H1 (cell line): ENCODE measurements around the gene SIAH3. TPM values are rescaled to one million over a fixed set of nuclear protein-coding genes. Genes with fewer than 3 reads are reported as not detected.

Experiments
- CTCF ChIA-PET: fragments of 300-600 bp; sonication (Branson Sonifier 250); formaldehyde crosslinking; loops from one replicate; lab custom pipeline; 2021; ENCODE audit not compliant: partially characterized antibody; lab: Charles Lee
- POLR2A ChIA-PET: fragments of 300-600 bp; sonication (Branson Sonifier 250); formaldehyde crosslinking; loops from one replicate; lab custom pipeline; 2021; ENCODE audit warnings: inconsistent platforms; ENCODE audit not compliant: partially characterized antibody; lab: Charles Lee
- DNase-seq, 2 experiments: peaks; one replicate each; pipeline versions ENCODE4 v3.0.0 to v3.0.0-alpha.2; 2010 to 2022; ENCODE audit warnings: low spot score in 2 of 2, low read depth in 1 of 2, mixed read lengths in 1 of 2
- FAIRE-seq: peaks from 2 replicates; lab custom pipeline; 2011; peaks lifted over from hg19 to GRCh38; lab: Jason Lieb, UNC
- H2AFZ ChIP-seq: 2 replicates; pipeline ENCODE4 v1.8.1; 2012; ENCODE audit warnings: low read length, inconsistent platforms
- H2AK5ac ChIP-seq: 2 replicates; pipeline ENCODE4 v1.6.1; 2013; ENCODE audit warnings: low read depth, low read length
- H2BK120ac ChIP-seq: replicated peaks from 2 replicates; pipeline ENCODE3; 2013; ENCODE audit warnings: low read depth, low read length, inconsistent platforms
- H2BK12ac ChIP-seq: 2 replicates; pipeline ENCODE4 v1.6.1; 2013; ENCODE audit warnings: low read depth, low read length
- H2BK15ac ChIP-seq: 2 replicates; pipeline ENCODE4 v1.6.1; 2013; ENCODE audit warnings: low read length
- H2BK20ac ChIP-seq: 2 replicates; pipeline ENCODE4 v1.6.1; 2013; ENCODE audit warnings: low read length
- H2BK5ac ChIP-seq: 2 replicates; pipeline ENCODE4 v1.6.1; 2013; ENCODE audit warnings: low read depth, low read length
- H3K14ac ChIP-seq: 2 replicates; pipeline ENCODE4 v1.6.1; 2013; ENCODE audit warnings: inconsistent platforms; ENCODE audit not compliant: insufficient read length
- H3K18ac ChIP-seq: 2 replicates; pipeline ENCODE4 v1.6.1; 2013; ENCODE audit warnings: low read length; ENCODE audit errors: extremely low read depth
- H3K23ac ChIP-seq: 2 replicates; pipeline ENCODE4 v1.6.1; 2013; ENCODE audit warnings: inconsistent platforms; ENCODE audit not compliant: insufficient read length
- H3K23me2 ChIP-seq: 2 replicates; pipeline ENCODE4 v1.6.1; 2013; ENCODE audit warnings: low read depth, low read length
- H3K27ac ChIP-seq: 2 replicates; pipeline ENCODE4 v1.6.1; 2011; ENCODE audit warnings: low read depth, low read length, inconsistent platforms
- H3K27me3 ChIP-seq, 4 experiments: replicated peaks in 1 of 4; 1 replicate in 1 of 4; 2 replicates in 3 of 4; pipeline versions ENCODE4 v1.6.1 to v1.8.1; 2011 to 2013; ENCODE audit warnings: low read length in 3 of 4, mild to moderate bottlenecking in 3 of 4, inconsistent platforms in 2 of 4, mixed read lengths in 2 of 4, moderate library complexity in 1 of 4; ENCODE audit not compliant: control insufficient read depth in 3 of 4, insufficient read depth in 3 of 4; ENCODE audit errors: extremely low read depth in 1 of 4
- H3K36me3 ChIP-seq, 4 experiments: 2 replicates each; pipeline versions ENCODE4 v1.6.1 to v1.8.1; 2011 to 2013; ENCODE audit warnings: mild to moderate bottlenecking in 4 of 4, low read length in 3 of 4, moderate library complexity in 2 of 4, control low read depth in 1 of 4, inconsistent platforms in 1 of 4; ENCODE audit not compliant: insufficient read depth in 4 of 4, control insufficient read depth in 2 of 4
- H3K4ac ChIP-seq: replicated peaks from 2 replicates; pipeline ENCODE3; 2013; ENCODE audit warnings: low read length, low read depth, mixed read lengths, inconsistent platforms; ENCODE audit not compliant: insufficient read length
- H3K4me1 ChIP-seq, 4 experiments: replicated peaks in 1 of 4; 1 replicate in 1 of 4; 2 replicates in 3 of 4; pipeline versions ENCODE4 v1.6.1 to v1.8.1; 2011 to 2013; ENCODE audit warnings: low read length in 3 of 4, inconsistent platforms in 2 of 4, mixed read lengths in 1 of 4; ENCODE audit not compliant: insufficient read depth in 4 of 4, control insufficient read depth in 3 of 4
- H3K4me2 ChIP-seq, 2 experiments: 2 replicates each; pipeline versions ENCODE4 v1.6.1 to v1.8.1; 2011 to 2013; ENCODE audit warnings: low read depth in 2 of 2, low read length in 2 of 2, control low read depth in 1 of 2, inconsistent platforms in 1 of 2, mild to moderate bottlenecking in 1 of 2; ENCODE audit not compliant: insufficient read depth in 1 of 2
- H3K4me3 ChIP-seq, 4 experiments: fragments of 200-600, 300-600 bp in 1 of 4; sonication (generic), shearing (Covaris generic), sonication (Bioruptor Twin) in 1 of 4; 2 replicates each; pipeline versions ENCODE4 v1.5.1 to v1.8.1; 2011 to 2016; ENCODE audit warnings: low read length in 4 of 4, low read depth in 3 of 4, control low read depth in 2 of 4, inconsistent platforms in 2 of 4, mild to moderate bottlenecking in 2 of 4, mixed read lengths in 1 of 4, moderate library complexity in 1 of 4; ENCODE audit not compliant: insufficient read depth in 2 of 4; ENCODE audit errors: extremely low read depth in 1 of 4
- H3K56ac ChIP-seq: replicated peaks from 2 replicates; pipeline ENCODE3; 2013; ENCODE audit warnings: low read depth, mild to moderate bottlenecking, mixed read lengths, low read length, inconsistent platforms; ENCODE audit not compliant: insufficient read length
- H3K79me1 ChIP-seq: 2 replicates; pipeline ENCODE4 v1.6.1; 2013; ENCODE audit warnings: low read depth, low read length, control low read depth
- H3K79me2 ChIP-seq, 2 experiments: 2 replicates each; pipeline versions ENCODE4 v1.6.1 to v1.8.1; 2012 to 2013; ENCODE audit warnings: low read length in 2 of 2, mild to moderate bottlenecking in 2 of 2, inconsistent platforms in 1 of 2; ENCODE audit not compliant: insufficient read depth in 2 of 2, control insufficient read depth in 1 of 2
- H3K9ac ChIP-seq, 4 experiments: replicated peaks in 1 of 4; 1 replicate in 1 of 4; 2 replicates in 3 of 4; pipeline versions ENCODE4 v1.6.1 to v1.8.1; 2011 to 2013; ENCODE audit warnings: low read depth in 3 of 4, low read length in 3 of 4, control low read depth in 2 of 4, mild to moderate bottlenecking in 2 of 4, moderate library complexity in 2 of 4, inconsistent platforms in 1 of 4; ENCODE audit errors: extremely low read depth in 1 of 4
- H3K9me3 ChIP-seq, 2 experiments: 2 replicates each; pipeline versions ENCODE4 v1.6.1 to v1.8.1; 2012 to 2013; ENCODE audit warnings: mild to moderate bottlenecking in 2 of 2, moderate library complexity in 2 of 2, control low read depth in 1 of 2, inconsistent platforms in 1 of 2, low read depth in 1 of 2, low read length in 1 of 2, mixed read lengths in 1 of 2; ENCODE audit not compliant: insufficient read depth in 2 of 2
- H4K20me1 ChIP-seq, 2 experiments: replicated peaks in 1 of 2; 2 replicates each; pipeline versions ENCODE3 to v1.8.1; 2011 to 2013; ENCODE audit warnings: inconsistent platforms in 2 of 2, low read length in 2 of 2, mild to moderate bottlenecking in 1 of 2; ENCODE audit not compliant: insufficient read depth in 2 of 2, control insufficient read depth in 1 of 2
- H4K5ac ChIP-seq: 2 replicates; pipeline ENCODE4 v1.6.1; 2013; ENCODE audit warnings: low read length, low read depth, mixed read lengths, inconsistent platforms; ENCODE audit not compliant: insufficient read length
- H4K8ac ChIP-seq: 2 replicates; pipeline ENCODE4 v1.8.0; 2013; ENCODE audit warnings: mild to moderate bottlenecking, moderate library complexity, low read length, inconsistent platforms; ENCODE audit not compliant: insufficient read depth; ENCODE audit errors: extremely low read depth
- H4K91ac ChIP-seq: replicated peaks from 2 replicates; pipeline ENCODE3; 2013; ENCODE audit warnings: low read length, mixed read lengths, inconsistent platforms; ENCODE audit not compliant: insufficient read length
- BCL11A ChIP-seq, 2 experiments: IDR thresholded peaks; one replicate each; pipeline ENCODE4 v1.6.1; 2011; ENCODE audit warnings: low read depth in 2 of 2, low read length in 2 of 2, mild to moderate bottlenecking in 2 of 2
- CEBPB ChIP-seq: IDR thresholded peaks from 2 replicates; pipeline ENCODE4 v1.6.1; 2012; ENCODE audit warnings: low read depth, low read length
- CREB1 ChIP-seq: IDR thresholded peaks from 2 replicates; pipeline ENCODE4 v1.6.1; 2012; ENCODE audit warnings: inconsistent platforms
- CTBP2 ChIP-seq: IDR thresholded peaks from 2 replicates; pipeline ENCODE4 v1.7.0; 2011; ENCODE audit warnings: borderline replicate concordance, mild to moderate bottlenecking, moderate library complexity, mixed read lengths, low read length; ENCODE audit not compliant: insufficient read depth, insufficient read length
- EGR1 ChIP-seq: IDR thresholded peaks from 2 replicates; pipeline ENCODE4 v1.6.1; 2011; ENCODE audit warnings: low read depth, low read length, borderline replicate concordance
- EZH2 ChIP-seq: fragments of 200-600 bp; sonication (generic); IDR thresholded peaks from 2 replicates; pipeline ENCODE4 v1.7.1; 2012; ENCODE audit warnings: low read depth, mild to moderate bottlenecking, moderate library complexity, low read length, inconsistent platforms; ENCODE audit not compliant: severe bottlenecking
- MAX ChIP-seq: IDR thresholded peaks from 2 replicates; pipeline ENCODE4 v1.6.1; 2012; ENCODE audit warnings: inconsistent platforms
- NANOG ChIP-seq: IDR thresholded peaks from 2 replicates; pipeline ENCODE4 v1.6.1; 2011; ENCODE audit warnings: low read length, low read depth, mild to moderate bottlenecking, inconsistent platforms; ENCODE audit not compliant: insufficient read depth, poor library complexity, severe bottlenecking
- POLR2A ChIP-seq, 2 experiments: IDR thresholded peaks; 1 replicate in 1 of 2; 2 replicates in 1 of 2; pipeline ENCODE4 v1.6.1; 2011; ENCODE audit warnings: low read depth in 2 of 2, low read length in 2 of 2, mild to moderate bottlenecking in 2 of 2; ENCODE audit errors: control extremely low read depth in 1 of 2
- SIRT6 ChIP-seq: IDR thresholded peaks from one replicate; pipeline ENCODE4 v1.7.1; 2012; ENCODE audit warnings: low read length, inconsistent platforms
- SP2 ChIP-seq: IDR thresholded peaks from 2 replicates; pipeline ENCODE4 v1.6.1; 2012; ENCODE audit warnings: mild to moderate bottlenecking, low read length, inconsistent platforms
- SUZ12 ChIP-seq: fragments of 200-600 bp; sonication (generic); IDR thresholded peaks from 2 replicates; pipeline ENCODE4 v1.6.1; 2012; ENCODE audit warnings: mild to moderate bottlenecking, inconsistent platforms, low read length, moderate library complexity, mixed read lengths
- TAF1 ChIP-seq: IDR thresholded peaks from 2 replicates; pipeline ENCODE4 v1.6.1; 2011; ENCODE audit warnings: mild to moderate bottlenecking, low read depth, low read length
- TBP ChIP-seq: IDR thresholded peaks from 2 replicates; pipeline ENCODE4 v1.6.1; 2011; ENCODE audit warnings: low read depth, low read length, improper control_type of control experiment
- TCF12 ChIP-seq: IDR thresholded peaks from 2 replicates; pipeline ENCODE4 v1.6.1; 2011; ENCODE audit warnings: low read depth, mild to moderate bottlenecking, low read length
- TEAD4 ChIP-seq: IDR thresholded peaks from 2 replicates; pipeline ENCODE4 v1.6.1; 2012; ENCODE audit warnings: low read depth, low read length, inconsistent platforms, mixed read lengths
- WGBS, 2 experiments: shearing (Covaris generic) in 1 of 2; methylation state at CpG; one replicate each; pipeline versions ENCODE4 v1.1.6 to v1.1.7; 2013 to 2015; ENCODE audit warnings: low lambda C conversion rate in 2 of 2, mixed read lengths in 2 of 2, inconsistent platforms in 1 of 2, low coverage in 1 of 2, missing lambda C conversion rate in 1 of 2; ENCODE audit not compliant: insufficient replicate concordance in 2 of 2, insufficient coverage in 1 of 2, insufficient read length in 1 of 2; ENCODE audit errors: extremely low coverage in 1 of 2, missing lambda C conversion rate in 1 of 2; 5-methylcytosine and 5-hydroxymethylcytosine counted together
- polyA plus RNA-seq, 7 experiments: library from polyadenylated mRNA; depleted of rRNA in 3 of 7; stranded (reverse) in 5 of 7; unstranded in 2 of 7; fragments of >200 nt in 5 of 7; fragments of 200-250 nt in 2 of 7; gene quantifications; 1 replicate in 5 of 7; 2 replicates in 1 of 7; 4 replicates in 1 of 7; pipeline versions ENCODE4 v1.2.1 to v1.2.3, GENCODE V29; 2011 to 2013; ENCODE audit warnings: missing spikeins in 2 of 7, mixed read lengths in 2 of 7
- total RNA-seq: library from RNA; stranded (reverse); fragmentation: NEBNext Ultra II Directional; extraction: Animal tissue kit (Norgen Biotek cat#: 25700); gene quantifications from 2 replicates; pipeline ENCODE4 v1.2.1, GENCODE V29; 2021

SIAH3 gene
- total and polyA plus RNA-seq, 2 of the 8 experiments (the other 6 are each of a cell fraction or from before 2014, with no cell fraction given), result 0.15 to 0.17 TPM

- no peak overlapping the region for H4K5ac ChIP-seq
- TF ChIP-seq TBP, result no peak
- no peak for TF ChIP-seq TEAD4
- no peak for TF ChIP-seq SP2
- TF ChIP-seq EGR1, result no peak
- TF ChIP-seq CEBPB, result no peak
- no peak for TF ChIP-seq SIRT6
- TF ChIP-seq BCL11A (IDR thresholded peaks at IDR 0.05; ENCODE audit: low read depth in 2 of 2, low read length in 2 of 2), result no peak
- no peak for TF ChIP-seq CTBP2
- no peak for TF ChIP-seq CREB1
- no peak for TF ChIP-seq SUZ12
- no peak for TF ChIP-seq TCF12
- TF ChIP-seq TAF1, result no peak
- TF ChIP-seq POLR2A (IDR thresholded peaks at IDR 0.05; ENCODE audit: control extremely low read depth in 1 of 2, low read depth in 2 of 2, low read length in 2 of 2), result no peak
- TF ChIP-seq MAX, result no peak
- no peak for TF ChIP-seq EZH2
- no peak for TF ChIP-seq NANOG
Measured at GRCh38 chr13:45773944-45774343, 77.6 kb downstream of the SIAH3 start.

More at GRCh38 chr13:45773944-45774343, 77.6 kb downstream of the SIAH3 start:
- Histone ChIP-seq H3K36me3 (no peaks in the 10 kb centered on the region), H3K79me2 (no peaks in the 10 kb centered on the region), H3K4me1 (peaks cover 9 to 20% (median 15%) of the 10 kb centered on the region in 4 experiments), H2BK5ac (peak overlapping the region; percentile 48; the same call in 1 of the 2 replicates), H2AK5ac (no peak overlapping the region), H2BK120ac (peak overlapping the region; percentile 33), H3K4me2 (no peak overlapping the region), H4K91ac (no peak overlapping the region), H2BK20ac (no peak overlapping the region), H3K9ac (no peak overlapping the region), H4K20me1 (no peaks in the 10 kb centered on the region), H2AFZ (0 out of 2 replicates have a peak overlapping the region, but pooled peaks have one; percentile 48), H3K23ac (no peak overlapping the region), H3K18ac (no peak overlapping the region; the same call in 1 of the 2 replicates), H3K9me3 (no peaks in the 10 kb centered on the region), H3K27ac (no peak overlapping the region), H3K79me1 (no peaks in the 10 kb centered on the region), H3K4me3 (no peak overlapping the region), H3K23me2 (no peaks in the 10 kb centered on the region; the same call in 1 of the 2 replicates), H2BK12ac (peak overlapping the region; percentile 70; the same call in 1 of the 2 replicates), H3K4ac (no peak overlapping the region), H3K14ac (no peak overlapping the region), H2BK15ac (no peak overlapping the region), H4K8ac (no peak overlapping the region), H3K27me3 (no peaks in the 10 kb centered on the region), H3K56ac (no peak overlapping the region)
- 89% methylated on average over 3 of the region's 3 CpGs; no CpG with 5 or more reads in 1 of the 2 experiments for WGBS, 2 experiments
- CTCF ChIA-PET, result interaction anchor here (1.3 kb wide), 1 partner anchor 32 kb away, joined by 3 read pairs; no protein-coding TSS in a partner anchor
- DNase-seq (no peak), FAIRE-seq (no peak)
- POLR2A ChIA-PET, result no interaction called here
